Measurements from ENCODE around the gene MATN3.

Gene MATN3

DNA sequence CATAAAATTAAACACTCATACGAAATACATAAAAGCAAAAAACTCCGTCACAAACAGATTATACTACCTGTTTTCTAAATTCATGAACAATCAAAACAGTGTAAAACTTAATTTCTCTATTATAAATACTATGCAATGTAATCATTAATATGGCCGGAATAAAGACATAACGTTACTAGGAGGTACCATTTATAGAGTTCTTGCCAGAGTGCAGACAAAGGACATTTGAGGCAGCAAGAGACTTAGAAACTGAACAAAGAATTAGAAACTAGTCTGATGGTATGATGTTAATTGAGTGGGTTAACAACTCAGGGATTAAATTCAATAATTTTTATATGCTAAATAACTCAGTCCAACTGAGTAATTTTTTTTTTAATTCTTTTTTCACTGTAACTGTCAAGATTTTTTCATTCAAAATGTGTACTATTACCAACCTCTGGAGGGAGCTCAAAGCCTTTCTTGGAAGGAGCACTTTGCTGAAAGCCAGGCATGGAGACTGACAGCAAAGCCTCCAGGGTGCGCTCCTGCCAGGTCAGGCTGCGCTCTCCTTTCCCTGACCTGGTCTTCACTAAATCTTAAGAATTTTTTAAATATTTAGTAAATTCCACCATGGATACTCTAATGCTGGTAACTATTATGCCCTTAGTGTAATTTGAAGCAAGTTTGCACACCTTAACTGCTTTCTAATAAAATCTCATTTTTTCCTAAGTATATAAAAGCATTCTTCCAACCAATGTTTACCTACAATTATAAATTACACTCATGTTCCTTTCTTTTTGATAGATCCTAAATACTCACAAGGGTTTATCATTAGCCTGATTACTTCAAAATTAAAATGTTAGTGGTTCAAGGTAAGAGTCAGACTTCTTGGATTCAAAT is 56.7 kb downstream of the MATN3 start:
- ChIA-PET POLR2A (no interaction called here), CTCF (interaction anchor here (0.6 to 3.8 kb wide), 28 partner anchors 8 to 270 kb away, joined by 3 to 21 read pairs (median 4); partner anchors contain the start of gene SDC1)
- TF ChIP-seq, protein P1, sequence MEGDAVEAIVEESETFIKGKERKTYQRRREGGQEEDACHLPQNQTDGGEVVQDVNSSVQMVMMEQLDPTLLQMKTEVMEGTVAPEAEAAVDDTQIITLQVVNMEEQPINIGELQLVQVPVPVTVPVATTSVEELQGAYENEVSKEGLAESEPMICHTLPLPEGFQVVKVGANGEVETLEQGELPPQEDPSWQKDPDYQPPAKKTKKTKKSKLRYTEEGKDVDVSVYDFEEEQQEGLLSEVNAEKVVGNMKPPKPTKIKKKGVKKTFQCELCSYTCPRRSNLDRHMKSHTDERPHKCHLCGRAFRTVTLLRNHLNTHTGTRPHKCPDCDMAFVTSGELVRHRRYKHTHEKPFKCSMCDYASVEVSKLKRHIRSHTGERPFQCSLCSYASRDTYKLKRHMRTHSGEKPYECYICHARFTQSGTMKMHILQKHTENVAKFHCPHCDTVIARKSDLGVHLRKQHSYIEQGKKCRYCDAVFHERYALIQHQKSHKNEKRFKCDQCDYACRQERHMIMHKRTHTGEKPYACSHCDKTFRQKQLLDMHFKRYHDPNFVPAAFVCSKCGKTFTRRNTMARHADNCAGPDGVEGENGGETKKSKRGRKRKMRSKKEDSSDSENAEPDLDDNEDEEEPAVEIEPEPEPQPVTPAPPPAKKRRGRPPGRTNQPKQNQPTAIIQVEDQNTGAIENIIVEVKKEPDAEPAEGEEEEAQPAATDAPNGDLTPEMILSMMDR (IDR thresholded peaks at IDR 0.05; ENCODE audit: control extremely low read depth, extremely low read depth, low read depth, missing control alignments), result peak; percentile 86
- DNase-seq (ENCODE audit: extremely low spot score), result peak; percentile 79

DNA sequence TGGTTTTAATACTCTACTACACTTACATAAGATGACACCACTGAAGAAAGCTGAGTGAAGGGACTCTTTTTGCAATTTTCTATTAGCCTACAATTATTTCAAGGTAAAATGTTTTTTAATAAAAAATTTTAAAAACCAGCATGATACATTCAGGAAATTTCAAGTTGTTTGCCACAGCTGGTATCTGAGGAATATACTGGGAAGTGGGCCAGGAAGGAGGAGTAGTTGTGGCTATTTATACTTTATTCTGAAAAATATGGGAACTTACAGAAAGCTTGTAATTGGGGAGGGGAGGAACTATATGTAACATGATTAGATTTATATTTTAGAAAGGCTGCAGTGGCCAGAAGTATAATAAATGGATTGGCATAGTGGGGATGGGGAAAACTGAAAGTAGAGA is 63.4 kb downstream of the MATN3 start:
- TF ChIP-seq, protein P1 (IDR thresholded peaks at IDR 0.05; ENCODE audit: control extremely low read depth, extremely low read depth, low read depth, missing control alignments), result no peak
- DNase-seq (ENCODE audit: extremely low spot score), result no peak
- ChIA-PET POLR2A (no interaction called here), CTCF (interaction anchor here (0.9 to 1.4 kb wide), 4 partner anchors 9 to 147 kb away, joined by 3 to 6 read pairs (median 4); no protein-coding TSS in a partner anchor)

DNA sequence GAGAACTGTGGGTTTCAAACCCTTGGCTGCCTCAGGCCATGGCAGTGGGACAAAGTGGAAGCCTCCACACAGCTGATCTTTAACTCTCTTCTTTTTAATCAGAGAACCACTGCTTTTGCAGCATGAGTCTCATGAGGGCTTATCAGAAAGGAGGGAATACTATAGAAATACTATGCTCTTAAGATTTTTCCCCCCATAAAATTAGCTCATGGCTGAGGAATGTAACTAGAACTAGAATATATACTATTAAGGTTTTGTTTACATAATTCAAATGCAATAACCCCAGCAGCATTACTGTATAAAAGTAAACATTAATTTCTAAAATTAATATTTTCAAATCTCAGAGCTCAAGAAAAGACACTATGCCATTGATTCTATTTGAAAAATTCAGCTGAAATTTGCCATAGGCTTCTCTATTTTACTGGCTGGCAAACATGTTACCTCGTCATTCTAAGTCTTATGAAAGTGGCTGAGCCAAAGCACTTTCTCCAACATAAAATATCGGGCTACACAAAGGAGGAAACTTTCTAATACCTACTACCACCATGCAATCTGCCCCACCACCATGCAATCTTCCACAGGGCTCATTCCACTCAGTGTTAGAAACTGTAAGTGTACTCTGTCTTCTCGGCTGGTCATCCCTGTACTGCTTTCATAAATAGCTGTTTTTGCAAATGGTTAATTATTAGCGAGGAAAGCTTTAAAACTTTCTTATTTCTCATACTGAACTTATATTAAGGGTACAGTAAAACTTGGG is 65.1 kb downstream of the MATN3 start:
- ChIA-PET CTCF (interaction anchor here (0.9 to 1.9 kb wide), 8 partner anchors 8 to 68 kb away, joined by 3 to 6 read pairs (median 4); no protein-coding TSS in a partner anchor), POLR2A (no interaction called here)
- TF ChIP-seq, protein P1 (IDR thresholded peaks at IDR 0.05; ENCODE audit: control extremely low read depth, extremely low read depth, low read depth, missing control alignments), result no peak
- no peak for DNase-seq (ENCODE audit: extremely low spot score)

DNA sequence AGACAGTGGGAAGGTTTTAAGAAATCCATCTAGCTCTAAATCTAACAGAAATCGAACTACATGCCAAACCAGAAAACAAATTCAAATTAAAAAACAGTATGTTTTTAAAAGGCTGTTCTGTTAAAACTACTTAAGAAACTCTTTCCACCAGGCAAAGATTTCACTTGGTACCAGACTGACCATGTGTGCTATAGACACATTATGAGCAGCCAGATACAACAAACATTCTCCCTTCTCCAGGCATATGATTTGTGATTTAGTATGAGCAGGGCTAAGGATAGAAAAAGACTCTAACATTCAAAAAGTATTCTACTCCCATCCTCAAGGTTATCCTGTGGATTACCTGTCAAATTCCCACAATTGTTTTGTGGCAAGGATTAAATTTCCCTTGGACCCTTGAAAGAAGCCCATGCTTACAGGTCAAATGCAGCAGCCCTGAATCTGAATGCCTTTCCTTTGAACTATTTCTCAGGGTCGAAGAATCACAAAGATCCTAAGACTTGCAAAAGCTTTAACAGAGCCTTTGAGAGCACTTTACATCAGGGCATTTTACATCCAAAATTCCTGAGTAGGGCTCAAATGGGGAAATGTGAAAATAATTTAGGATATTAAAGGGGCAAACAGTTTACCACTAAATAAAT is 68.1 kb downstream of the MATN3 start:
- TF ChIP-seq, protein P1 (IDR thresholded peaks at IDR 0.05; ENCODE audit: control extremely low read depth, extremely low read depth, low read depth, missing control alignments), result no peak
- DNase-seq (ENCODE audit: extremely low spot score), result no peak
- POLR2A ChIA-PET, result no interaction called here
- CTCF ChIA-PET, result interaction anchor here (0.9 to 3.2 kb wide), 3 partner anchors 11 to 71 kb away, joined by 3 to 14 read pairs (median 3); no protein-coding TSS in a partner anchor

DNA sequence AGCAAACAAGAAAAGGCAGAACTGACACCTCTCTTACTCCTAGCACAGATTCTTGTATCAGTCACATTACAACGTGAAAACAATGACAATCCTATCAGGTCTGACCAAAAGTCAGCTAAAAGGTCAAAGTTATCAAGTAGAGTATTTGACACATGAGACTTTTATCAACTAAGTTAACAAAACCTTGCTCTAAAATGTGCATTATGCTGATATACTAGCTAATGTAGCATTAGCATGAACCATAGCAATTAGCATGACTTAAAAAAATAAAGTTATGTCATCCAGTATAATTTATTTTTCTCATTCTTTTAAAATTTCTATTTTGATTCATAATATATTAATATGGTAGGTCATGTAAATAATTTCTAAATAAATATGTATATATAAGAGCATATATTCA is 69.3 kb downstream of the MATN3 start:
- POLR2A ChIA-PET, result no interaction called here
- CTCF ChIA-PET, result interaction anchor here (0.9 to 3.2 kb wide), 7 partner anchors 8 to 111 kb away, joined by 3 to 14 read pairs (median 4); no protein-coding TSS in a partner anchor
- no peak for DNase-seq (ENCODE audit: extremely low spot score)
- TF ChIP-seq, protein P1 (IDR thresholded peaks at IDR 0.05; ENCODE audit: control extremely low read depth, extremely low read depth, low read depth, missing control alignments), result no peak

DNA sequence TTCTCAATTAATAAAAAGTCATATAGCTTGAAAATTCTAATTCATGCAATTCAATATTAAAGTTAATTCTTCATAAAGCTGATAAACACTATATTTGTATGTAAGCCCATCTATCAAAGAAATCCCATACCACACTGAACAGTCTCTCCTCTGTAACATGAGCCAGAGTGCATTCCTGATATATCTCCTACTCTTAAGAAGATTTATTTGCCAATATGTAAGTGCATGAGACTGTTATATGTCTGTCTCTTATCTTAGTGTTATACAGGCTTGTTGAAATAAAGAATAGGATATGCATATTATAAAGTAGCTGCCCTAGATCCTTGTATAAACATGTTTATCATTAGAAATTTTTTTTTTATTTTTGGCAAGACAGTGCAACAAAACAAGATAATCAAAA is 70.3 kb downstream of the MATN3 start:
- POLR2A ChIA-PET, result no interaction called here
- no peak for DNase-seq (ENCODE audit: extremely low spot score)
- CTCF ChIA-PET, result interaction anchor here (1.1 to 3.2 kb wide), 5 partner anchors 9 to 112 kb away, joined by 3 to 14 read pairs (median 4); no protein-coding TSS in a partner anchor
- TF ChIP-seq, protein P1 (IDR thresholded peaks at IDR 0.05; ENCODE audit: control extremely low read depth, extremely low read depth, low read depth, missing control alignments), result no peak

Measured in GM10248 (cell line).